Hepatocyte (in vitro differentiated cells): ENCODE results near the gene GAST. TPM values are rescaled to one million over a fixed set of nuclear protein-coding genes. Genes with fewer than 3 reads are reported as not detected.
A peak's percentile ranks its signal among the peaks of the same experiment; 100 is the strongest.

Experiments used
- DNase-seq: peaks from one replicate; pipeline ENCODE4 v3.0.0-alpha.2; 2016; ENCODE audit warnings: low spot score
- H2AFZ ChIP-seq: fragments of 200-600 bp; sonication (generic); 2 replicates; pipeline ENCODE4 v1.6.0; 2016; ENCODE audit warnings: antibody characterized with exemption, mild to moderate bottlenecking
- H3K27ac ChIP-seq: fragments of 200-600 bp; sonication (generic); 2 replicates; pipeline ENCODE4 v1.5.1; 2016; ENCODE audit warnings: mild to moderate bottlenecking
- H3K27me3 ChIP-seq: fragments of 200-600 bp; sonication (generic); 2 replicates; pipeline ENCODE4 v1.6.1; 2016
- H3K36me3 ChIP-seq: fragments of 200-600 bp; sonication (generic); replicated peaks from 2 replicates; pipeline ENCODE4 v1.5.1; 2016; ENCODE audit warnings: low read depth; ENCODE audit not compliant: insufficient read depth
- H3K4me1 ChIP-seq: fragments of 200-600 bp; sonication (generic); 2 replicates; pipeline ENCODE4 v1.5.1; 2016; ENCODE audit warnings: mild to moderate bottlenecking, moderate library complexity; ENCODE audit not compliant: insufficient read depth
- H3K4me2 ChIP-seq: fragments of 200-600 bp; sonication (generic); 2 replicates; pipeline ENCODE4 v1.6.0; 2016
- H3K4me3 ChIP-seq: fragments of 200-600 bp; sonication (generic); 2 replicates; pipeline ENCODE4 v1.5.1; 2016; ENCODE audit warnings: mild to moderate bottlenecking
- H3K79me2 ChIP-seq: fragments of 200-600 bp; sonication (generic); 2 replicates; pipeline ENCODE4 v1.6.0; 2017; ENCODE audit warnings: mild to moderate bottlenecking
- H3K9me2 ChIP-seq: fragments of 200-600 bp; sonication (generic); replicated peaks from 2 replicates; pipeline ENCODE4 v1.6.0; 2017; ENCODE audit warnings: mild to moderate bottlenecking; ENCODE audit not compliant: insufficient read depth
- H3K9me3 ChIP-seq: fragments of 200-600 bp; sonication (generic); 2 replicates; pipeline ENCODE4 v1.5.1; 2016; ENCODE audit warnings: low read depth, mild to moderate bottlenecking
- H4K20me1 ChIP-seq: fragments of 200-600 bp; sonication (generic); 2 replicates; pipeline ENCODE4 v1.6.0; 2016; ENCODE audit warnings: mild to moderate bottlenecking; ENCODE audit not compliant: insufficient read depth, poor library complexity, severe bottlenecking
- CTCF ChIP-seq: fragments of 200-600 bp; sonication (generic); IDR thresholded peaks from 2 replicates; pipeline ENCODE4 v1.5.1; 2016; ENCODE audit warnings: antibody characterized with exemption, mild to moderate bottlenecking; ENCODE audit not compliant: poor library complexity
- EZH2 ChIP-seq: fragments of 200-600 bp; sonication (generic); IDR thresholded peaks from 2 replicates; pipeline ENCODE4 v1.6.1; 2016; ENCODE audit warnings: antibody characterized with exemption, mild to moderate bottlenecking, borderline replicate concordance
- EZH2phosphoT487 ChIP-seq: fragments of 200-600 bp; sonication (generic); IDR thresholded peaks from one replicate; pipeline ENCODE4 v1.6.1; 2018; ENCODE audit warnings: antibody characterized with exemption, mild to moderate bottlenecking, low read depth, moderate library complexity; ENCODE audit not compliant: unreplicated experiment, severe bottlenecking
- WGBS: methylation state at CpG from one replicate; pipeline ENCODE4 v1.1.6; 2016; ENCODE audit warnings: low lambda C conversion rate; ENCODE audit errors: missing lambda C conversion rate; 5-methylcytosine and 5-hydroxymethylcytosine counted together
- polyA plus RNA-seq: library from polyadenylated mRNA; unstranded; fragments of >200 nt; fragmentation: Nextera tagmentation; extraction: Ambion mirVana; gene quantifications from 2 replicates; pipeline ENCODE4 v1.2.1, GENCODE V29; 2016
- total RNA-seq: library from RNA; depleted of rRNA; stranded (reverse); fragments of >200 nt; gene quantifications from 2 replicates; pipeline ENCODE4 v1.2.3, GENCODE V29; 2014

Gene GAST
- total and polyA plus RNA-seq, 2 experiments from 2014 or later: 2.3 TPM; not detected in 1

GRCh38 chr17:41686281-41686680 lies 25.9 kb upstream of the GAST start:
- WGBS: 98% methylated on average over 4 of the region's 4 CpGs
- Histone ChIP-seq H3K9me3 (no peaks in the 10 kb centered on the region), H3K79me2 (peaks cover 19% of the 10 kb centered on the region), H2AFZ (no peak overlapping the region), H3K4me1 (peaks cover 17% of the 10 kb centered on the region), H3K9me2 (no peaks in the 10 kb centered on the region), H4K20me1 (peaks cover 19% of the 10 kb centered on the region), H3K27ac (no peak overlapping the region), H3K4me3 (no peak overlapping the region), H3K4me2 (no peak overlapping the region), H3K27me3 (no peaks in the 10 kb centered on the region), H3K36me3 (peaks cover 14% of the 10 kb centered on the region)
- no peak for DNase-seq
- TF ChIP-seq CTCF (no peak), EZH2 (no peak), EZH2phosphoT487 (no peak)

GRCh38 chr17:41687828-41688640 lies 24.1 kb upstream of the GAST start:
- Histone ChIP-seq H3K79me2 (peaks cover 27% of the 10 kb centered on the region), H4K20me1 (peaks cover 36% of the 10 kb centered on the region), H3K36me3 (peaks cover 16% of the 10 kb centered on the region), H3K4me3 (peak overlapping the region; percentile 19), H2AFZ (peak overlapping the region; percentile 37), H3K9me3 (no peaks in the 10 kb centered on the region), H3K9me2 (no peaks in the 10 kb centered on the region), H3K4me2 (peak overlapping the region; percentile 78), H3K27me3 (no peaks in the 10 kb centered on the region), H3K27ac (peak overlapping the region; percentile 91), H3K4me1 (peaks cover 17% of the 10 kb centered on the region)
- peak; percentile 69 for DNase-seq
- 7% methylated on average over 23 of the region's 23 CpGs for WGBS
- TF ChIP-seq EZH2phosphoT487: no peak
- TF ChIP-seq CTCF: peak; percentile 49

GRCh38 chr17:41688641-41689496 lies 23.3 kb upstream of the GAST start, which contains the start of gene EIF1:
EIF1 (plus strand) TSS chr17:41688885; CDS start chr17:41689039, 154 bp downstream.
- H3K9me2 ChIP-seq: no peaks in the 10 kb centered on the region
- peak within 1 kb of the TSS; percentile 60 for H3K4me3 ChIP-seq
- H3K9me3 ChIP-seq: no peaks in the 10 kb centered on the region
- peak within 1 kb of the TSS; percentile 99 for H3K27ac ChIP-seq
- TF ChIP-seq EZH2phosphoT487 (no peak), CTCF (no peak)
- peaks cover 36% of the 10 kb centered on the region for H4K20me1 ChIP-seq
- H3K79me2 ChIP-seq: peaks cover 27% of the 10 kb centered on the region
- H3K27me3 ChIP-seq: no peaks in the 10 kb centered on the region
- H2AFZ ChIP-seq: peak within 1 kb of the TSS; percentile 37
- peaks cover 17% of the 10 kb centered on the region for H3K4me1 ChIP-seq
- H3K36me3 ChIP-seq: peaks cover 16% of the 10 kb centered on the region
- H3K4me2 ChIP-seq: peak within 1 kb of the TSS; percentile 93
- peak; percentile 100 for DNase-seq
- 2% methylated on average over 68 of the region's 81 CpGs for WGBS
